ENCODE data around the gene G3BP2.
"Not testable (repeated sequence)": the region's sequence is repeated elsewhere in the genome, so short reads cannot be mapped to it uniquely, and the experiment has no call there.

Gene G3BP2

DNA sequence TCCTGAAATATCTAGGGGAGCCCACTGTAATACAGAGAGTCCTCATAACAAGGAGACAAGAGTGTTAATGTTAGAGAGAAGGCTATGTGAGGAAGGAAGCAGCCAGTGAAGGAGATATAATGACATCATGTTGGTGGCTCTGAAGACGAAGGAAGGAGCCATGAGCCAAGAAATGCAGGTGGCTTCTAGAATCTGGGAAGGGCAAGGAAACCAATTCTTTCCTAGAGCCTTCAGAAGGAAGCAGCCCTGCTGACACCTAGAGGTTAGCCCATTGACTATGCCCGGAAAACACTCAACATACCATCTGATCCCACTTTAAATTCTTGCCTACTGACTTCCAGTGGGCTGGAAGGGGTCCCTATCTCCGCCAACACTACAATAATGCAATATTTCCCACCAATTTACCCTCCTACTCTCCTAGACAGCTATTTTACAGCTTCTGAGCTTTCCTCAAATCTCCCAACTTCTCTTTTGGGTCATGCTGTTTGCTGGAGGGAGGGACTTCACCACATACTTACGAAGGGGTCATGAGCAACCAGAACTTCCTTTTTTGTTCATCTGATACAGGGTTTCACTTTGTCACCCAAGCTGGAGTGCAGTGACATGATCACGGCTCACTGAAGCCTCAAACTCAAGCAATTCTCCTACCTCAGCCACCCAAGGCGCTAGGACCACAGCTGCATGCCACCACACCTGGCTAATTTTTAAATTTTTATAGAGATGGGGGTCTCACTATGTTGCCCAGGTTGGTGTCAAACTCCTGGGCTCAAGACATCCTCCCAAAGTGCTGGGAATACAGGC is 25.2 kb upstream of the G3BP2 start:
- Mint-ChIP-seq H3K27ac (peak overlapping the region; percentile 71), H3K4me1 (ENCODE audit: low read depth) (peaks cover 23% of the 10 kb centered on the region), H3K27me3 (ENCODE audit: low read depth) (no peaks in the 10 kb centered on the region), H3K36me3 (ENCODE audit: low read depth) (peaks cover 6% of the 10 kb centered on the region), H3K4me3 (peak overlapping the region; percentile 37), H3K9me3 (no peaks in the 10 kb centered on the region)
- peak; percentile 32 for DNase-seq (ENCODE audit: low spot score)

DNA sequence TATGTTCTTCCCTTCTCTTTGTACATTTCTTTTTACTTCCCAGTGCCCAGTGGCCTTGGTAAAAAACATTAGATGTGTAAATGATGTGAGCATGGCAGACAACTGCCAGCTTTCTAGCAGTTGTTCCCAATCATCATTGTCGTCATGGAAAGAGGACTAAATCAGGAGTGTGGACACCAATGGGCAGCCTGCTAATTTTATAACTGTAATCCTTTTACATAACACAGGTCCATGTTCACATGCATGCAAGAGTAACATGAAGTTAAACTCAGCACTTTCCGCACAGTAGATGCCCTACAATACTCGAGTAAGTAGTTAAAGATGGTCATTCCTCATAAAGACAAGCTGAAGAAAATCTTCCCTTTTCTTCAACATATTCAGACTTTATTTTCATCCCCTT is 23.4 kb upstream of the G3BP2 start:
- peaks cover 8% of the 10 kb centered on the region for H3K36me3 Mint-ChIP-seq (ENCODE audit: low read depth)
- H3K27ac Mint-ChIP-seq, result no peak overlapping the region
- no peak for DNase-seq (ENCODE audit: low spot score)
- H3K27me3 Mint-ChIP-seq (ENCODE audit: low read depth), result no peaks in the 10 kb centered on the region
- H3K4me1 Mint-ChIP-seq (ENCODE audit: low read depth), result peaks cover 21% of the 10 kb centered on the region
- H3K4me3 Mint-ChIP-seq, result no peak overlapping the region
- H3K9me3 Mint-ChIP-seq, result no peaks in the 10 kb centered on the region

- Mint-ChIP-seq H3K36me3 (ENCODE audit: low read depth) (peaks cover 8% of the 10 kb centered on the region), H3K27me3 (ENCODE audit: low read depth) (no peaks in the 10 kb centered on the region)
- no peak for DNase-seq (ENCODE audit: low spot score)
Measured at GRCh38 chr4:75696071-75696470, 22.9 kb upstream of the G3BP2 start.

DNA sequence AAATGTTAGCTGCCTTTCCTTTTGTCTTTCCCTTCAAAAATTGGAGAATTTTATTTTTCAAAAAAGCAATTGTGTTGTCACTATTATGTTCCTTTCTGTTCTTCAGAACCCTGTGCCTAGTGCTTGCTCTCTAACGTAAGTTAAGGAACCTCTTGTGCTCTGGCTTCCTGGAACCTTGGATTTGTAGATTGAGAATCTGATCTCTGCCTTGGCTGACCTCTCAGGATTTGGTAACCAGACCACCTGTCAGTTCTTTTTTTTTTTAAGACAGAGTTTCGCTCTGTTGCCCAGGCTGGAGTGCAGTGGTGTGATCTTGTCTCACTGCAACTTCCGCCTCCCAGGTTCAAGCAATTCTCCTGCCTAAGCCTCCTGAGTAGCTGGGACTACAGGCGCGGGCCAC is 18.9 kb upstream of the G3BP2 start:
- not testable (repeated sequence) for H3K4me3 Mint-ChIP-seq; H3K27ac Mint-ChIP-seq; H3K4me1 Mint-ChIP-seq (ENCODE audit: low read depth); DNase-seq (ENCODE audit: low spot score); H3K27me3 Mint-ChIP-seq (ENCODE audit: low read depth); H3K9me3 Mint-ChIP-seq
- peaks cover 12% of the 10 kb centered on the region for H3K36me3 Mint-ChIP-seq (ENCODE audit: low read depth)

More at GRCh38 chr4:75696071-75696470, 22.9 kb upstream of the G3BP2 start:
- Mint-ChIP-seq H3K27ac (peak overlapping the region; percentile 1), H3K9me3 (no peaks in the 10 kb centered on the region), H3K4me3 (no peak overlapping the region), H3K4me1 (ENCODE audit: low read depth) (peaks cover 21% of the 10 kb centered on the region)

DNA sequence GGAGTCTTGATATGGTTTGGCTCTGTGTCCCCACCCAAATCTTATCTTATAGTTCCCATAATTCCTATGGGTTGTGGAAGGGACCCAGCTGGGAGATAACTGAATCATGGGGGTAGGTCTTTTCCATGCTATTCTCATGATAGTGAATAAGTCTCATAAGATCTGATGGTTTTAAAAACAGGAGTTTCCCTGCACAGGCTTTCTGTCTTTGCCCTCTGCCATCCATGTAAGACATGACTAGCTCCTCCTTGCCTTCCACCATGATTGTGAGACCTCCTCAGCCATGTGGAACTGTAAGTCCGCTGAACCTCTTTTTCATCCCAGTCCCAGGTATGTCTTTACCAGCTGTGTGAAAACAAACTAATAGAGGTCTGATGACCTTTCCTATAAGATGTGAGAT is 13.9 kb upstream of the G3BP2 start:
- not testable (repeated sequence) for H3K27ac Mint-ChIP-seq; H3K36me3 Mint-ChIP-seq (ENCODE audit: low read depth); H3K27me3 Mint-ChIP-seq (ENCODE audit: low read depth); H3K9me3 Mint-ChIP-seq; DNase-seq (ENCODE audit: low spot score); H3K4me3 Mint-ChIP-seq
- H3K4me1 Mint-ChIP-seq (ENCODE audit: low read depth), result peaks cover 19% of the 10 kb centered on the region

GRCh38 chr4:75686346-75686745 is 13.1 kb upstream of the G3BP2 start:
- Mint-ChIP-seq H3K4me1 (ENCODE audit: low read depth) (peaks cover 19% of the 10 kb centered on the region), H3K4me3 (no peak overlapping the region), H3K27ac (no peak overlapping the region), H3K27me3 (ENCODE audit: low read depth) (no peaks in the 10 kb centered on the region), H3K36me3 (ENCODE audit: low read depth) (peaks cover 3% of the 10 kb centered on the region), H3K9me3 (peaks cover 4% of the 10 kb centered on the region)
- DNase-seq (ENCODE audit: low spot score), result no peak

- Mint-ChIP-seq H3K4me3 (no peak overlapping the region), H3K9me3 (peaks cover 4% of the 10 kb centered on the region), H3K27ac (no peak overlapping the region), H3K27me3 (ENCODE audit: low read depth) (no peaks in the 10 kb centered on the region), H3K4me1 (ENCODE audit: low read depth) (peaks cover 19% of the 10 kb centered on the region), H3K36me3 (ENCODE audit: low read depth) (peaks cover 3% of the 10 kb centered on the region)
- DNase-seq (ENCODE audit: low spot score), result no peak
Measured at GRCh38 chr4:75685546-75686189, 12.5 kb upstream of the G3BP2 start.

DNA sequence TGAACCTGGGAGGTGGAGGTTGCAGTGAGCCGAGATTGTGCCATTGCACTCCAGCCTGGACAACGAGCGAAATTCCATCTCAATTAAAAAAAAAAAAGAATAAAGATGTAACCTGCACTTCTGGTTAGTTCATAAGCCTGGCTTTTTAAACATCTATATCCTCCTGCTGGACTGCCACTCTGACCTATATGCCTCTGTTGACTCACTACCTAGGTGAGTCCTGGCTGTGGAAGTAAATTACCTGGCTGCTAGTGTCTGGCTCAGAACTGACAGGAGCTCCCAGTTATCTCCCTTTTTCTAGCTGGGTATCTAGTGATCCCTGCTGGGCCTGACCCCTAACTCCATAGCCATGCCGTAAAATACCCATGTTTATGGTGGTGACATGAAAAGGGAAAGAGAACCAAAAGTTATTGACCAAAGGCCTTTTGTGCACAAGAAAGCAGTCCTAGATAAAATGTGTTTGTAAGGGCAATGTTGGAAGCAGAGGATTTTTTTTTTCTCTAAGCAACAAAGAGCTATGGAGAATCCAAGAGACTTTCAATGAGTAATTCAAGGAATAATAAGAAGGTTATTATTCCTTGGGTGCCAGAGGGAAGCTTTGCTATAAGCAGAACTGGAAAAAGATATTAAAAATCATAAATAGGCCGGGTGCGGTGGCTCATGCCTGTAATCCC is 10.4 kb upstream of the G3BP2 start:
- no peaks in the 10 kb centered on the region for H3K27me3 Mint-ChIP-seq (ENCODE audit: low read depth)
- no peak overlapping the region for H3K4me3 Mint-ChIP-seq
- peaks cover 21% of the 10 kb centered on the region for H3K4me1 Mint-ChIP-seq (ENCODE audit: low read depth)
- no peak overlapping the region for H3K27ac Mint-ChIP-seq
- peaks cover 4% of the 10 kb centered on the region for H3K9me3 Mint-ChIP-seq
- H3K36me3 Mint-ChIP-seq (ENCODE audit: low read depth), result peaks cover 3% of the 10 kb centered on the region
- DNase-seq (ENCODE audit: low spot score), result no peak

GRCh38 chr4:75679876-75680575 is 6.8 kb upstream of the G3BP2 start:
- no peak overlapping the region for H3K27ac Mint-ChIP-seq
- no peaks in the 10 kb centered on the region for H3K36me3 Mint-ChIP-seq (ENCODE audit: low read depth)
- H3K27me3 Mint-ChIP-seq (ENCODE audit: low read depth), result no peaks in the 10 kb centered on the region
- peaks cover 21% of the 10 kb centered on the region for H3K4me1 Mint-ChIP-seq (ENCODE audit: low read depth)
- no peak for DNase-seq (ENCODE audit: low spot score)
- H3K4me3 Mint-ChIP-seq, result no peak overlapping the region
- no peaks in the 10 kb centered on the region for H3K9me3 Mint-ChIP-seq

GRCh38 chr4:75678965-75679364 is 5.8 kb upstream of the G3BP2 start:
- DNase-seq (ENCODE audit: low spot score), result no peak
- Mint-ChIP-seq H3K36me3 (ENCODE audit: low read depth) (no peaks in the 10 kb centered on the region), H3K27me3 (ENCODE audit: low read depth) (no peaks in the 10 kb centered on the region), H3K27ac (no peak overlapping the region), H3K4me1 (ENCODE audit: low read depth) (peaks cover 23% of the 10 kb centered on the region), H3K4me3 (no peak overlapping the region), H3K9me3 (no peaks in the 10 kb centered on the region)

DNA sequence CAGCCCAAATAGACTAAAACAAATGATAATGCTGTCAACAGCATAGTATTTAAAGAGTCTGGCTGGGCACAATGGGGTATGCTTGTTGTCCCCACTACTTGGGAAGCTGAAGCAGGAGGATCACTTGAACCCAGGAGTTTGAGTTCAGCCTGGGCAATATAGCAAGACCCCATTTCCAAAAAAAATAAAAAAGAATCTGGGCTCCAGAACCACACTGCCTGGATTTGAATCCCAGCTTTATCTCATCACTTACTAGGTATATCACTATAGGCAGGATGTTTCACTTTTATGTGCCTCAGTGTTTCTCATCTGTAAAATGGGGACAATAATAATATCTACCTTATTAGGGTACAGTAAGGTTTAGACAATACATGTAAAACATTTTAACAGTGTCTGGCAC is 5.3 kb upstream of the G3BP2 start:
- no peak for DNase-seq (ENCODE audit: low spot score)
- H3K4me3 Mint-ChIP-seq, result no peak overlapping the region
- H3K36me3 Mint-ChIP-seq (ENCODE audit: low read depth), result no peaks in the 10 kb centered on the region
- H3K27me3 Mint-ChIP-seq (ENCODE audit: low read depth), result no peaks in the 10 kb centered on the region
- H3K27ac Mint-ChIP-seq, result no peak overlapping the region
- peaks cover 24% of the 10 kb centered on the region for H3K4me1 Mint-ChIP-seq (ENCODE audit: low read depth)
- no peaks in the 10 kb centered on the region for H3K9me3 Mint-ChIP-seq

DNA sequence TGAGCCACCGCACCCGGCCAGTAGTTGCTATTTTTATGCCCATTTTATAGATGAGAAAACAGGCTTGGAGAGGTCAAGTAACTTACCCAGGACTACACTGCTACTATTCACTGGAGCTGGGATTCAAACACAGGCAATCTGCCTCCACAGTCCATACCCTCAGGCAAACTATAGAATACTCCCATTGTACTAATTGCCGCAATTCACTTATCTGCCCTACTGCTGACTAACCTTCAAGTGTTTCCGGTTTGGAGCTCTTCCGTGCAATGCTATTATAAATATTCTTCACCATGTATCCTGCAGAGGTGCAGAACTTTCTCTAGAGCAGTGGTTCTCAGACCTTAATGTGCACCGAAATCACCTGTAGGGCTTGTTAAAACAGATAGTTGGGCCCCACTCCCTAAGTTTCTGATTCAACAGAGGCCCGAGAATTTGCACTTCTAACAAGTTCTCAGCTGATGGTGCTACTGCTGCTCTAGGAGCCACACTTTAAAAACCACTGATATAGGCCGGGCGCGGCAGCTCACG is 1.9 kb upstream of the G3BP2 start:
- no peaks in the 10 kb centered on the region for H3K27me3 Mint-ChIP-seq (ENCODE audit: low read depth)
- DNase-seq (ENCODE audit: low spot score), result no peak
- H3K4me3 Mint-ChIP-seq, result no peak overlapping the region
- no peaks in the 10 kb centered on the region for H3K9me3 Mint-ChIP-seq
- peaks cover 25% of the 10 kb centered on the region for H3K4me1 Mint-ChIP-seq (ENCODE audit: low read depth)
- peaks cover 11% of the 10 kb centered on the region for H3K36me3 Mint-ChIP-seq (ENCODE audit: low read depth)
- peak overlapping the region; percentile 39 for H3K27ac Mint-ChIP-seq

- DNase-seq (ENCODE audit: low spot score), result no peak
- Mint-ChIP-seq H3K36me3 (ENCODE audit: low read depth) (peaks cover 11% of the 10 kb centered on the region), H3K27me3 (ENCODE audit: low read depth) (no peaks in the 10 kb centered on the region), H3K9me3 (no peaks in the 10 kb centered on the region), H3K4me1 (ENCODE audit: low read depth) (peaks cover 30% of the 10 kb centered on the region), H3K27ac (peak overlapping the region; percentile 99), H3K4me3 (peak overlapping the region; percentile 98)
Measured at GRCh38 chr4:75673959-75674328, 733 bp upstream of the G3BP2 start.

Measured in T-helper 2 cell treated with Interferon-gamma antibody and Interleukin-4, amounts not matched to agents 5 μg/mL and 100 μg/mL, for 36 hours (primary cell).